ENCODE data around the gene CAPN14.

- TF ChIP-seq EP300 (IDR thresholded peaks at IDR 0.05; ENCODE audit: borderline replicate concordance) (no peak), TCF12 (IDR thresholded peaks at IDR 0.05; ENCODE audit: low read depth) (no peak), CEBPB (IDR thresholded peaks at IDR 0.05) (no peak), USF1 (IDR thresholded peaks at IDR 0.05) (no peak), EGR1 (IDR thresholded peaks at IDR 0.05) (no peak)
Measured at GRCh38 chr2:31189141-31189540, 28.2 kb downstream of the CAPN14 start.

All from Ishikawa (cell line).